Calu3 (cell line): ENCODE measurements around the gene TUT7. TPM values are rescaled to one million over a fixed set of nuclear protein-coding genes. Genes with fewer than 3 reads are reported as not detected.

Source experiments
- BruUV-seq: library from RNA; stranded (reverse); fragments of 400-500 nt; replicated peaks from 2 replicates; lab custom pipeline; 2021; lab: Mats Ljungman, UMichigan
- CTCF ChIA-PET: fragments of 300-600 bp; sonication (Branson Sonifier 250); formaldehyde crosslinking; loops from one replicate; lab custom pipeline; 2022; ENCODE audit warnings: antibody characterized with exemption; lab: Charles Lee
- DNase-seq: peaks from one replicate; pipeline ENCODE4 v3.0.0; 2022
- H3K27ac Mint-ChIP-seq: one replicate; pipeline ENCODE4 v1.8.0; 2022; ENCODE audit warnings: mixed read lengths; ENCODE audit not compliant: unreplicated experiment
- H3K27me3 Mint-ChIP-seq: one replicate; pipeline ENCODE4 v1.8.0; 2022; ENCODE audit warnings: mixed read lengths; ENCODE audit not compliant: unreplicated experiment
- H3K36me3 Mint-ChIP-seq: one replicate; pipeline ENCODE4 v1.8.0; 2022; ENCODE audit warnings: mild to moderate bottlenecking, moderate library complexity, mixed read lengths; ENCODE audit not compliant: insufficient read depth, unreplicated experiment
- H3K4me1 Mint-ChIP-seq: one replicate; pipeline ENCODE4 v1.8.0; 2022; ENCODE audit warnings: mild to moderate bottlenecking, low read depth, mixed read lengths; ENCODE audit not compliant: unreplicated experiment
- H3K4me3 Mint-ChIP-seq: one replicate; pipeline ENCODE4 v1.8.0; 2022; ENCODE audit warnings: mild to moderate bottlenecking, low read depth, moderate library complexity, mixed read lengths; ENCODE audit not compliant: unreplicated experiment
- H3K9me3 Mint-ChIP-seq: one replicate; pipeline ENCODE4 v1.8.0; 2022; ENCODE audit warnings: low read depth, mixed read lengths; ENCODE audit not compliant: unreplicated experiment
- CTCF ChIP-seq: fragments of 200-600 bp; IDR thresholded peaks from one replicate; pipeline ENCODE4 v1.8.0; 2022; ENCODE audit warnings: antibody characterized with exemption; ENCODE audit not compliant: unreplicated experiment
- intact Hi-C: fragments of 100-400 bp; cut with micrococcal nuclease; formaldehyde crosslinking; loops from one replicate; pipeline ENCODE4 v1.10.0; 2022; ENCODE audit not compliant: unreplicated experiment
- total RNA-seq: library from RNA; stranded (reverse); gene quantifications from 2 replicates; pipeline ENCODE4 v1.2.3, GENCODE V29; 2022

Gene TUT7
- total RNA-seq, 1 experiment from 2014 or later = 16.2 TPM

- Mint-ChIP-seq H3K4me3 (no peak overlapping the region), H3K9me3 (no peaks in the 10 kb centered on the region), H3K4me1 (no peaks in the 10 kb centered on the region), H3K27me3 (no peaks in the 10 kb centered on the region), H3K36me3 (no peaks in the 10 kb centered on the region), H3K27ac (no peak overlapping the region)
- DNase-seq = no peak
- intact Hi-C loops = no loop called here
- no peak for TF ChIP-seq CTCF
- CTCF ChIA-PET = no interaction called here
- BruUV-seq = no TSS peak
These were observed 97.6 kb downstream of the TUT7 start for GRCh38 chr9:86256653-86257052.

GRCh38 chr9:86253577-86253976, 100.6 kb downstream of the TUT7 start:
- Mint-ChIP-seq H3K4me1 (no peaks in the 10 kb centered on the region), H3K27me3 (no peaks in the 10 kb centered on the region), H3K27ac (no peak overlapping the region), H3K36me3 (no peaks in the 10 kb centered on the region), H3K4me3 (no peak overlapping the region), H3K9me3 (no peaks in the 10 kb centered on the region)
- CTCF ChIA-PET = no interaction called here
- no peak for TF ChIP-seq CTCF
- no peak for DNase-seq
- intact Hi-C loops = no loop called here
- BruUV-seq = no TSS peak

GRCh38 chr9:86252870-86253269, 101.3 kb downstream of the TUT7 start:
- no peak for DNase-seq
- H3K36me3 Mint-ChIP-seq = no peaks in the 10 kb centered on the region
- H3K4me3 Mint-ChIP-seq = no peak overlapping the region
- no peak overlapping the region for H3K27ac Mint-ChIP-seq
- intact Hi-C loops = no loop called here
- H3K9me3 Mint-ChIP-seq = no peaks in the 10 kb centered on the region
- no peaks in the 10 kb centered on the region for H3K4me1 Mint-ChIP-seq
- CTCF ChIA-PET = no interaction called here
- TF ChIP-seq CTCF = no peak
- H3K27me3 Mint-ChIP-seq = no peaks in the 10 kb centered on the region
- no TSS peak for BruUV-seq

GRCh38 chr9:86250123-86250522, 104.1 kb downstream of the TUT7 start:
- Mint-ChIP-seq H3K4me3 (no peak overlapping the region), H3K9me3 (no peaks in the 10 kb centered on the region)
- TF ChIP-seq CTCF = no peak

More at GRCh38 chr9:86250123-86250522, 104.1 kb downstream of the TUT7 start:
- H3K4me1 Mint-ChIP-seq = no peaks in the 10 kb centered on the region
- H3K27me3 Mint-ChIP-seq = no peaks in the 10 kb centered on the region
- BruUV-seq = no TSS peak
- CTCF ChIA-PET = no interaction called here
- intact Hi-C loops = no loop called here
- H3K27ac Mint-ChIP-seq = no peak overlapping the region
- H3K36me3 Mint-ChIP-seq = no peaks in the 10 kb centered on the region
- no peak for DNase-seq
